Activated CD4-positive, alpha-beta T cell treated with anti-CD3 and anti-CD28 coated beads, Interleukin-2, Interleukin-4, amounts not matched to agents 100 ng/mL and 50 ng/mL, durations not matched to agents 16 hours and 8 hours (primary cell): ENCODE measurements around the gene MAP3K21.

Experiments
- DNase-seq: peaks from one replicate; pipeline ENCODE4 v3.0.0-alpha.2; 2020; ENCODE audit warnings: low spot score

The MAP3K21 gene

GRCh38 chr1:233327651-233328141, at the start of gene MAP3K21:
Gene MAP3K21, plus strand, starts transcription at chr1:233327724. Its CDS starts 305 bp downstream, at chr1:233328029.
- no peak for DNase-seq

GRCh38 chr1:233278631-233279030, 48.9 kb upstream of the MAP3K21 start:
- DNase-seq, result no peak

GRCh38 chr1:233279971-233280370, 47.6 kb upstream of the MAP3K21 start:
- no peak for DNase-seq

GRCh38 chr1:233281711-233282581, 45.6 kb upstream of the MAP3K21 start:
- peak; percentile 58 for DNase-seq

- no peak for DNase-seq
These were observed 45.0 kb upstream of the MAP3K21 start for GRCh38 chr1:233282582-233282886.

- no peak for DNase-seq
These were observed 37.8 kb upstream of the MAP3K21 start for GRCh38 chr1:233289676-233290075.

GRCh38 chr1:233290396-233291034, 37.0 kb upstream of the MAP3K21 start:
- no peak for DNase-seq

GRCh38 chr1:233293556-233294446, 33.7 kb upstream of the MAP3K21 start:
- no peak for DNase-seq

GRCh38 chr1:233294913-233295236, 32.6 kb upstream of the MAP3K21 start:
- DNase-seq, result peak; percentile 55

GRCh38 chr1:233295237-233295974, 32.1 kb upstream of the MAP3K21 start, which contains the start of gene PCNX2:
Gene PCNX2, minus strand, starts transcription at chr1:233295725. Its CDS starts 247 bp downstream, at chr1:233295478.
- peak; percentile 76 for DNase-seq

- no peak for DNase-seq
These were observed 31.6 kb upstream of the MAP3K21 start for GRCh38 chr1:233295975-233296322.

GRCh38 chr1:233299450-233299849, 28.1 kb upstream of the MAP3K21 start:
- no peak for DNase-seq

- no peak for DNase-seq
These were observed 27.2 kb upstream of the MAP3K21 start for GRCh38 chr1:233300326-233300725.

- peak; percentile 43 for DNase-seq
These were observed 22.9 kb upstream of the MAP3K21 start for GRCh38 chr1:233304489-233305102.

- DNase-seq, result no peak
These were observed 13.9 kb upstream of the MAP3K21 start for GRCh38 chr1:233313434-233314155.

GRCh38 chr1:233315718-233316301, 11.7 kb upstream of the MAP3K21 start:
- DNase-seq, result no peak

GRCh38 chr1:233316473-233316872, 11.1 kb upstream of the MAP3K21 start:
- DNase-seq, result no peak

- no peak for DNase-seq
These were observed 8.3 kb upstream of the MAP3K21 start for GRCh38 chr1:233319272-233319671.

GRCh38 chr1:233320023-233320422, 7.5 kb upstream of the MAP3K21 start:
- no peak for DNase-seq

GRCh38 chr1:233323718-233324117, 3.8 kb upstream of the MAP3K21 start:
- DNase-seq, result no peak
